K562 (cell line): ENCODE results near the gene ARHGAP22. TPM values are rescaled to one million over a fixed set of nuclear protein-coding genes. Genes with fewer than 3 reads are reported as not detected.

ENCODE experiments used
- CBFB ChIP-seq: sonication (generic); formaldehyde crosslinking; IDR thresholded peaks from 2 replicates; pipeline ENCODE4 v1.4.0; 2020; ENCODE audit warnings: mild to moderate bottlenecking, missing genetic modification reagents
- CCNT2 ChIP-seq: IDR thresholded peaks from 2 replicates; pipeline ENCODE4 v1.6.1; 2011; ENCODE audit warnings: borderline replicate concordance, low read depth, mild to moderate bottlenecking, moderate library complexity, mixed read lengths, low read length; ENCODE audit not compliant: insufficient read length; ENCODE audit errors: extremely low read depth
- CHCHD3 ChIP-seq: fragments of 250-450 bp; sonication (Bioruptor Pico); IDR thresholded peaks from 2 replicates; pipeline ENCODE4 v2.1.2; 2022; ENCODE audit warnings: mild to moderate bottlenecking
- CTBP1 ChIP-seq: fragments of 450-650 bp; IDR thresholded peaks from 2 replicates; pipeline ENCODE4 v1.6.1; 2016; ENCODE audit warnings: borderline replicate concordance
- EP300 ChIP-seq: IDR thresholded peaks from 2 replicates; pipeline ENCODE4 v1.6.1; 2012; ENCODE audit warnings: low read length, improper control_type of control experiment
- HDAC1 ChIP-seq, 2 experiments: fragments of 450-650 bp; IDR thresholded peaks; 2 replicates each; pipeline ENCODE4 v1.6.1; 2016 to 2017; ENCODE audit warnings: inconsistent platforms in 1 of 2, mild to moderate bottlenecking in 1 of 2, moderate library complexity in 1 of 2
- HNRNPL ChIP-seq: fragments of 200-400 bp; formaldehyde crosslinking; IDR thresholded peaks from 2 replicates; pipeline ENCODE4 v1.6.1; 2017; ENCODE audit warnings: low read depth, mild to moderate bottlenecking, low read length
- KDM1A ChIP-seq, 2 experiments: fragments of 450-650 bp; IDR thresholded peaks; 2 replicates each; pipeline ENCODE4 v1.6.1; 2016; ENCODE audit warnings: mild to moderate bottlenecking in 2 of 2
- NBN ChIP-seq: fragments of 450-650 bp; IDR thresholded peaks from 2 replicates; pipeline ENCODE4 v1.6.1; 2016; ENCODE audit warnings: low read depth, mild to moderate bottlenecking
- NCOA2 ChIP-seq, 2 experiments: fragments of 450-650 bp; IDR thresholded peaks; 2 replicates each; pipeline ENCODE4 v1.6.1; 2018; ENCODE audit warnings: mild to moderate bottlenecking in 2 of 2, moderate library complexity in 1 of 2; ENCODE audit not compliant: partially characterized antibody in 2 of 2
- PCBP1 ChIP-seq: fragments of 200-400 bp; formaldehyde crosslinking; IDR thresholded peaks from 2 replicates; pipeline ENCODE4 v1.6.1; 2018; ENCODE audit warnings: mild to moderate bottlenecking, low read depth, low read length; ENCODE audit not compliant: poor library complexity, severe bottlenecking
- PHF20 ChIP-seq: fragments of 450-650 bp; IDR thresholded peaks from 2 replicates; pipeline ENCODE4 v1.6.1; 2018; ENCODE audit not compliant: partially characterized antibody
- POLR2G ChIP-seq: fragments of 200-400 bp; formaldehyde crosslinking; IDR thresholded peaks from 2 replicates; pipeline ENCODE4 v1.6.1; 2017; ENCODE audit warnings: low read depth, mild to moderate bottlenecking, antibody characterized with exemption, low read length, moderate library complexity
- RUNX1 ChIP-seq: sonication (generic); IDR thresholded peaks from 2 replicates; pipeline ENCODE4 v1.6.1; 2016; ENCODE audit warnings: antibody characterized with exemption, low read depth
- SMAD4 ChIP-seq: fragments of 250-450 bp; sonication (Bioruptor Pico); conservative IDR thresholded peaks from 2 replicates; pipeline ENCODE4 v1.8.0; 2021; ENCODE audit warnings: inconsistent platforms, mild to moderate bottlenecking, moderate library complexity
- SMARCA5 ChIP-seq: fragments of 450-650 bp; IDR thresholded peaks from 2 replicates; pipeline ENCODE4 v1.6.1; 2016
- SMARCC2 ChIP-seq: fragments of 450-650 bp; IDR thresholded peaks from 2 replicates; pipeline ENCODE4 v1.6.1; 2017; ENCODE audit warnings: antibody characterized with exemption, moderate library complexity, mild to moderate bottlenecking, low read depth
- SOX6 ChIP-seq: fragments of 450-650 bp; IDR thresholded peaks from 2 replicates; pipeline ENCODE4 v1.6.1; 2014; ENCODE audit warnings: mild to moderate bottlenecking
- TEAD2 ChIP-seq: fragments of 450-650 bp; IDR thresholded peaks from 2 replicates; pipeline ENCODE4 v1.6.1; 2016; ENCODE audit warnings: missing genetic modification characterization, control low read depth, missing compliant biosample characterization
- ZC3H4 ChIP-seq: sonication (generic); formaldehyde crosslinking; IDR thresholded peaks from 2 replicates; pipeline ENCODE4 v1.9.0; 2021; ENCODE audit warnings: missing genetic modification reagents, borderline replicate concordance
- ZFPM2 ChIP-seq: fragments of 250-450 bp; sonication (Bioruptor Pico); IDR thresholded peaks from 2 replicates; pipeline ENCODE4 v1.5.1; 2022; ENCODE audit warnings: mild to moderate bottlenecking
- polyA plus RNA-seq, 8 experiments: library from polyadenylated mRNA; depleted of rRNA in 4 of 8; stranded (reverse) in 5 of 8; unstranded in 3 of 8; fragments of >200 nt; fragmentation: Nextera tagmentation in 2 of 8; fragmentation: Illumina TruSeq in 1 of 8; extraction: Ambion mirVana in 2 of 8; extraction: Trizol in 1 of 8; gene quantifications; 2 replicates each; pipeline versions ENCODE4 v1.2.1 to v1.2.3, GENCODE V29; 2011 to 2014; ENCODE audit warnings: inconsistent platforms in 1 of 8, missing spikeins in 1 of 8
- total RNA-seq, 7 experiments: library from RNA; depleted of rRNA in 6 of 7; stranded (reverse); fragments of >200 nt in 6 of 7; fragmentation: Illumina TruSeq in 2 of 7; extraction: Trizol in 2 of 7; gene quantifications; 2 replicates each; pipeline versions ENCODE4 v1.2.1 to v1.2.3, GENCODE V29; 2011 to 2021; ENCODE audit warnings: low replicate concordance in 1 of 7
- TF ChIP-seq, protein P1 (sequence below): fragments of 450-650 bp; IDR thresholded peaks from 2 replicates; pipeline ENCODE4 v1.6.1; 2016; ENCODE audit warnings: missing biosample characterization, missing genetic modification characterization
- TF ChIP-seq, protein P2 (sequence below): fragments of 250-450 bp; sonication (Bioruptor Pico); IDR thresholded peaks from 2 replicates; pipeline ENCODE4 v1.5.0; 2021
- TF ChIP-seq, protein P3 (sequence below): sonication (generic); formaldehyde crosslinking; IDR thresholded peaks from 2 replicates; pipeline ENCODE4 v1.8.0; 2023; ENCODE audit warnings: mild to moderate bottlenecking, missing genetic modification reagents
- TF ChIP-seq, protein P4 (sequence below): fragments of 250-450 bp; sonication (Bioruptor Pico); IDR thresholded peaks from 2 replicates; pipeline ENCODE4 v1.5.0; 2021; ENCODE audit warnings: mild to moderate bottlenecking, moderate library complexity

ARHGAP22 gene
- total and polyA plus RNA-seq, 9 of the 15 experiments (the other 6 are each of a cell fraction or from before 2014, with no cell fraction given), result 1.3 to 28.1 (median 12.7) TPM

DNA sequence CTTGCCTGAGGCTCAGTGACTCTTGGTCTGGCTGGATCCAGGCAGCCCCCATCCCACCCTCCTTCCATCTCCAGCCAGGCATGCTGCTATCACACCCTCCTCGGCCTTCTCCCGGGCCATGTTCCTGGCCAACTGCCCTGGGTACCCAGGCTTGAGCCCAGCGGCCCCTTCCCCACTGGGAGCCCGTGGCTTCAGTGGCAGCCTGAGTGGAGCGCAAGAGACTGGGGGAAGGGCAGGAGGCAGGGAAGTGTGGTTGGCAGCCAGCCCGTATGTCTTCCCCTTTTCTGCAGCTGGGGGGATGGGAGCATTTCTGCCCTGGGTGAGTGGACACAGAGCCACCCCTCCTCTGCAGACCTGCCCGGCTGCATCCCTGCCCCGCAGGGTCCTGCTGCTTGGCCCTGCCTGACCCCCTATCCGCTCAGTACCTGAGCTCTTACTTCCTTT is 148.5 kb downstream of the ARHGAP22 start (continued):
- TF ChIP-seq, protein P1, sequence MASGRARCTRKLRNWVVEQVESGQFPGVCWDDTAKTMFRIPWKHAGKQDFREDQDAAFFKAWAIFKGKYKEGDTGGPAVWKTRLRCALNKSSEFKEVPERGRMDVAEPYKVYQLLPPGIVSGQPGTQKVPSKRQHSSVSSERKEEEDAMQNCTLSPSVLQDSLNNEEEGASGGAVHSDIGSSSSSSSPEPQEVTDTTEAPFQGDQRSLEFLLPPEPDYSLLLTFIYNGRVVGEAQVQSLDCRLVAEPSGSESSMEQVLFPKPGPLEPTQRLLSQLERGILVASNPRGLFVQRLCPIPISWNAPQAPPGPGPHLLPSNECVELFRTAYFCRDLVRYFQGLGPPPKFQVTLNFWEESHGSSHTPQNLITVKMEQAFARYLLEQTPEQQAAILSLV (tag), result no peak
- TF ChIP-seq SMAD4 (CRISPR knock-in tag) (peak; percentile 87), SMARCA5 (no peak), RUNX1 (no peak; the same call in 1 of the 2 replicates), POLR2G (no peak; the same call in 1 of the 2 replicates), EP300 (peak; percentile 46), CHCHD3 (CRISPR knock-in tag) (no peak), SMARCC2 (no peak), CCNT2 (no peak), HNRNPL (no peak), ZC3H4 (CRISPR knock-in tag) (no peak), ZFPM2 (CRISPR knock-in tag) (no peak), NBN (no peak), SOX6 (0 out of 2 replicates have a peak, but pooled peaks have one; percentile 41), KDM1A (IDR thresholded peaks at IDR 0.05) (no peak), TEAD2 (tag) (no peak), PCBP1 (no peak), CTBP1 (peak; percentile 69; the same call in 1 of the 2 replicates), HDAC1 (IDR thresholded peaks at IDR 0.05) (peak in 1 of 2 experiments; percentile 40; a peak in 1 of 4 replicates), PHF20 (peak; percentile 36), NCOA2 (IDR thresholded peaks at IDR 0.05; ENCODE audit: partially characterized antibody in 2 of 2) (no peak), CBFB (CRISPR knock-in tag) (no peak)
- TF ChIP-seq, protein P2, sequence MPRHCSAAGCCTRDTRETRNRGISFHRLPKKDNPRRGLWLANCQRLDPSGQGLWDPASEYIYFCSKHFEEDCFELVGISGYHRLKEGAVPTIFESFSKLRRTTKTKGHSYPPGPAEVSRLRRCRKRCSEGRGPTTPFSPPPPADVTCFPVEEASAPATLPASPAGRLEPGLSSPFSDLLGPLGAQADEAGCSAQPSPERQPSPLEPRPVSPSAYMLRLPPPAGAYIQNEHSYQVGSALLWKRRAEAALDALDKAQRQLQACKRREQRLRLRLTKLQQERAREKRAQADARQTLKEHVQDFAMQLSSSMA (CRISPR knock-in tag), result no peak
- TF ChIP-seq, protein P3, sequence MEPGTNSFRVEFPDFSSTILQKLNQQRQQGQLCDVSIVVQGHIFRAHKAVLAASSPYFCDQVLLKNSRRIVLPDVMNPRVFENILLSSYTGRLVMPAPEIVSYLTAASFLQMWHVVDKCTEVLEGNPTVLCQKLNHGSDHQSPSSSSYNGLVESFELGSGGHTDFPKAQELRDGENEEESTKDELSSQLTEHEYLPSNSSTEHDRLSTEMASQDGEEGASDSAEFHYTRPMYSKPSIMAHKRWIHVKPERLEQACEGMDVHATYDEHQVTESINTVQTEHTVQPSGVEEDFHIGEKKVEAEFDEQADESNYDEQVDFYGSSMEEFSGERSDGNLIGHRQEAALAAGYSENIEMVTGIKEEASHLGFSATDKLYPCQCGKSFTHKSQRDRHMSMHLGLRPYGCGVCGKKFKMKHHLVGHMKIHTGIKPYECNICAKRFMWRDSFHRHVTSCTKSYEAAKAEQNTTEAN, result no peak
- TF ChIP-seq, protein P4, sequence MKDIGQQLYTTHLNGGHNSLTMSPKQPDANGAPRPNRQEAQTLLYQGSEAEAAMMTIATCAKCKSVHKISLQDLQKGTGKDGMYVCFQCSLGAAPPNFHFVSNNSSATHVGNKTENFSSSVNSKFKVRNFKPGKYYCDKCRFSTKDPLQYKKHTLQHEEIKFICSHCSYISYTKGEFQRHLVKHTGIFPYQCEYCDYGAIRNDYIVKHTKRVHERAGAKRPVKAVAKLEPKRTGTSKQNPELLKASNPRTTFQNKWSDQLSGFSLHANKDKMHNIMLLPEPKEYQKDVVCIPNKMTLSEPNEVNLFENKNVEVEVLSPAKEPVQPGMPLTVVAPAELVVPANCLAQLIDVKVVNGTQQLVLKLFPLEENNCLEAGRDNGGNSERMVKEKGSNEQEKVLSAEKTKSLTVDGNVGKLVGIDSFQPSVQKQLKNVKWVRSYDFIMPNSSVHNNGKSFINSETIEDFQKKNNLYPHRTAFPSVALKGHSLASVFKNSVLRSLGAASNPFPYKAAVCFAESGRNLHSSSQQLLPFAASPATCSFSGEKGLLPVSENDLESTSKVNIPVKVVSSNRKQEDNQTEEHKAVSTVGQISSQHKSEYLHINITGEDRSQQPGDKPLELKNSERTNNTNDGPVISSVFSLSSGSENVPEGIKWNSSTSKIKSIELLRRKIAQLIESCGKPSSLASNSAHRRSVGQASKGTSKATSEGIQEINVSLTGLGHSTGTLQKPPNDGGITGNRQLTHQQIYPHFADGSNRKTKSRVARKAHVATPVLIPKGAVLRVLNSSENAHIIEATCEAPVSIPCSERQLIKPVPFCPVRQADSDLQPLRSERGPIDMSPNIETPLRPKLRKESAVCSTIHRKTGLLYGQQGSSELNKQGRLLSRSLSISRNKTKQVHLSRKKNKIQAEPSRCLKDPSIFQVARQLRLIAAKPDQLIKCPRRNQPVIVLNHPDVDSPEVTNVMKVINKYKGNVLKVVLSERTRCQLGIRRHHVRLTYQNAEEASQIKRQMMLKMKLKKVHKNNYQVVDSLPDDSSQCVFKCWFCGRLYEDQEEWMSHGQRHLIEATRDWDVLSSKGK (CRISPR knock-in tag), result no peak
